ENCODE results near the gene CPXM2.

The CPXM2 gene

GRCh38 chr10:123704076-123704475 lies 187.5 kb downstream of the CPXM2 start:
- no peak for TF ChIP-seq ZFX (IDR thresholded peaks at IDR 0.05)
- no peak for TF ChIP-seq CTCF (conservative IDR thresholded peaks at IDR 0.05)
- no peak overlapping the region for H3K27ac ChIP-seq

GRCh38 chr10:123703195-123703790 lies 188.3 kb downstream of the CPXM2 start:
- no peak for TF ChIP-seq ZFX (IDR thresholded peaks at IDR 0.05)
- no peak for TF ChIP-seq CTCF (conservative IDR thresholded peaks at IDR 0.05)
- no peak overlapping the region for H3K27ac ChIP-seq
